ENCODE measurements around the gene NALF2. TPM values are rescaled to one million over a fixed set of nuclear protein-coding genes. Genes with fewer than 3 reads are reported as not detected.

The NALF2 gene
- total and polyA plus RNA-seq, 2 of the 13 experiments (the other 11 are each of a cell fraction or from before 2014, with no cell fraction given) = 2.2 to 4.0 TPM

- Histone ChIP-seq H3K4me1 (ENCODE audit: insufficient read depth, low read length) (peaks cover 7% of the 10 kb centered on the region; the same call in 1 of the 2 replicates), H3K9me3 (ENCODE audit: low read length) (no peaks in the 10 kb centered on the region), H4K20me1 (ENCODE audit: insufficient read depth, low read length) (no peaks in the 10 kb centered on the region), H3K4me2 (ENCODE audit: low read depth, low read length) (peak overlapping the region; percentile 67), H3K36me3 (replicated peaks in 1 of 2; ENCODE audit: control insufficient read depth in 1 of 2, insufficient read depth in 2 of 2, low read length in 2 of 2) (no peaks in the 10 kb centered on the region), H2AFZ (ENCODE audit: low read length) (no peak overlapping the region), H3K27me3 (ENCODE audit: control insufficient read depth in 1 of 2, insufficient read depth in 2 of 2, low read length in 2 of 2) (peaks cover 0 to 4% of the 10 kb centered on the region in 2 experiments; a peak in 1 of 5 replicates), H3K9ac (ENCODE audit: insufficient read depth, low read depth, low read length) (no peak overlapping the region), H3K4me3 (replicated peaks in 1 of 3; ENCODE audit: insufficient read depth in 1 of 3, low read depth in 2 of 3, low read length in 3 of 3) (peak overlapping the region in 1 of 3 experiments; percentile 50; a peak in 2 of 6 replicates), H3K27ac (ENCODE audit: extremely low read length, insufficient read depth, low read length) (no peak overlapping the region), H3K79me2 (ENCODE audit: insufficient read depth, low read length) (no peaks in the 10 kb centered on the region)
- intact Hi-C loops (cut with micrococcal nuclease; ENCODE audit: unreplicated experiment) = loop anchor here (5.0 kb wide), 2 partner anchors 539 to 604 kb away; no protein-coding TSS in a partner anchor
- BruUV-seq (replicated peaks) = no TSS peak
- CTCF ChIA-PET (ENCODE audit: low intra/inter-chr PET ratio, low total read pairs) = interaction anchor here (1.5 to 1.9 kb wide), 3 partner anchors 537 to 605 kb away, joined by 4 to 13 read pairs (median 8); no protein-coding TSS in a partner anchor
- FAIRE-seq (peak; percentile 95), ATAC-seq (peak; percentile 93), DNase-seq (ENCODE audit: low spot score) (peak; percentile 44)
- POLR2A ChIA-PET = no interaction called here
- 18% methylated on average over 2 of the region's 5 CpGs for WGBS (ENCODE audit: low lambda C conversion rate)
- in situ Hi-C loops (cut with HindIII; ENCODE audit: extremely low pct_ligation_motif_present, low pct_unique_long_range_greater_than_20kb) = loop anchor here (5.0 kb wide), 1 partner anchor 539 kb away; no protein-coding TSS in a partner anchor
- TF ChIP-seq CENPX (CRISPR knock-in tag; IDR thresholded peaks at IDR 0.05) (no peak), RXRB (CRISPR knock-in tag; IDR thresholded peaks at IDR 0.05; ENCODE audit: borderline replicate concordance) (no peak), ARID3A (IDR thresholded peaks at IDR 0.05; ENCODE audit: low read depth, low read length) (no peak), ZFP36L1 (CRISPR knock-in tag; IDR thresholded peaks at IDR 0.05) (no peak), RAD21 (CRISPR knock-in tag; IDR thresholded peaks at IDR 0.05) (peak; percentile 71), ATRX (CRISPR knock-in tag; IDR thresholded peaks at IDR 0.05; ENCODE audit: borderline replicate concordance) (no peak), CTCF (CRISPR knock-in tag; IDR thresholded peaks at IDR 0.05) (peak; percentile 78), ZNF251 (CRISPR knock-in tag; IDR thresholded peaks at IDR 0.05) (no peak), ZNF501 (CRISPR knock-in tag; IDR thresholded peaks at IDR 0.05) (0 out of 2 replicates have a peak, but pooled peaks have one; percentile 23), SYNCRIP (IDR thresholded peaks at IDR 0.05; ENCODE audit: insufficient read depth, low read depth, low read length) (no peak), PRDM15 (CRISPR knock-in tag; IDR thresholded peaks at IDR 0.05) (peak; percentile 80), ZNF121 (CRISPR knock-in tag; IDR thresholded peaks at IDR 0.05) (peak; percentile 57; the same call in 1 of the 2 replicates), TCF7 (IDR thresholded peaks at IDR 0.05; ENCODE audit: low read depth) (no peak), MIER2 (CRISPR knock-in tag; IDR thresholded peaks at IDR 0.05) (no peak), ZNF770 (CRISPR knock-in tag; IDR thresholded peaks at IDR 0.05) (no peak), ZBTB7B (CRISPR knock-in tag; IDR thresholded peaks at IDR 0.05) (no peak)
Measured at GRCh38 chrX:69493193-69493592, 10.9 kb upstream of the NALF2 start.

Measured in HepG2 (cell line).